Activated CD4-positive, alpha-beta T cell treated with anti-CD3 and anti-CD28 coated beads for 1 hour (primary cell): ENCODE data around the gene PTTG1IP.

Experiments used
- DNase-seq: peaks from one replicate; pipeline ENCODE4 v3.0.0-alpha.2; 2020

The PTTG1IP gene

GRCh38 chr21:44908908-44909307 lies 35.4 kb upstream of the PTTG1IP start:
- no peak for DNase-seq

GRCh38 chr21:44907966-44908895 lies 34.7 kb upstream of the PTTG1IP start:
- no peak for DNase-seq

GRCh38 chr21:44907225-44907965 lies 33.9 kb upstream of the PTTG1IP start:
- no peak for DNase-seq

GRCh38 chr21:44905728-44906090 lies 32.2 kb upstream of the PTTG1IP start:
- no peak for DNase-seq

- DNase-seq = no peak
These were observed 31.7 kb upstream of the PTTG1IP start for GRCh38 chr21:44905016-44905727.

- no peak for DNase-seq
These were observed 30.8 kb upstream of the PTTG1IP start for GRCh38 chr21:44904141-44904923.

GRCh38 chr21:44903689-44904088 lies 30.2 kb upstream of the PTTG1IP start:
- no peak for DNase-seq

GRCh38 chr21:44903050-44903685 lies 29.7 kb upstream of the PTTG1IP start:
- DNase-seq = no peak

GRCh38 chr21:44902268-44903049 lies 29.0 kb upstream of the PTTG1IP start:
- DNase-seq = no peak

- DNase-seq = no peak
These were observed 28.0 kb upstream of the PTTG1IP start for GRCh38 chr21:44901391-44902074.

GRCh38 chr21:44900559-44901251 lies 27.2 kb upstream of the PTTG1IP start:
- DNase-seq = no peak

- DNase-seq = no peak
These were observed 26.5 kb upstream of the PTTG1IP start for GRCh38 chr21:44899768-44900558.

- no peak for DNase-seq
These were observed 25.6 kb upstream of the PTTG1IP start for GRCh38 chr21:44898851-44899767.

GRCh38 chr21:44898011-44898488 lies 24.6 kb upstream of the PTTG1IP start:
- no peak for DNase-seq

GRCh38 chr21:44897326-44898010 lies 24.0 kb upstream of the PTTG1IP start:
- no peak for DNase-seq

- DNase-seq = no peak
These were observed 23.2 kb upstream of the PTTG1IP start for GRCh38 chr21:44896561-44897286.

GRCh38 chr21:44895859-44896258 lies 22.4 kb upstream of the PTTG1IP start:
- DNase-seq = no peak
